Kidney capillary endothelial cell (primary cell): Measurements from ENCODE around the gene MLPH.

Experiments
- DNase-seq: peaks from one replicate; pipeline ENCODE4 v3.0.0-alpha.2; 2018; ENCODE audit warnings: low spot score

Gene MLPH

DNA sequence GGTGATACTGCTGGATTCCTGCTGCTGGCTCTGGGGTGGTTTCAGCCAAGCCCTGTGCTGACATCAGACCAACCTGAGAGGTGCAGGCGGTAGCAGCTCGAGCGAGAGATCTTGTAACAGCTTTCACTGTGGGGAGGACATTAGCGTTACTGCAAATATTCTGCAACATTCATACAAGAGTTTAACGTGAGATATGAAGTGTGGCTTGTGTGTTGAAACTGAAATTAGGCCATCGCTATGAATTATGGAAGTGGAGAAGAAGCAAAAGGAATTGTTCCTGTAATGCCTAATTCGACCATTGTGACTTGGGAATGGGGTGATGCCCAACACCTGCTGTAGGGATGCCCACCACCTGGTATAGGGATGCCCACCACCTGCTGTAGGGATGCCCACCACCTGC is 6.5 kb upstream of the MLPH start:
- DNase-seq = no peak

DNA sequence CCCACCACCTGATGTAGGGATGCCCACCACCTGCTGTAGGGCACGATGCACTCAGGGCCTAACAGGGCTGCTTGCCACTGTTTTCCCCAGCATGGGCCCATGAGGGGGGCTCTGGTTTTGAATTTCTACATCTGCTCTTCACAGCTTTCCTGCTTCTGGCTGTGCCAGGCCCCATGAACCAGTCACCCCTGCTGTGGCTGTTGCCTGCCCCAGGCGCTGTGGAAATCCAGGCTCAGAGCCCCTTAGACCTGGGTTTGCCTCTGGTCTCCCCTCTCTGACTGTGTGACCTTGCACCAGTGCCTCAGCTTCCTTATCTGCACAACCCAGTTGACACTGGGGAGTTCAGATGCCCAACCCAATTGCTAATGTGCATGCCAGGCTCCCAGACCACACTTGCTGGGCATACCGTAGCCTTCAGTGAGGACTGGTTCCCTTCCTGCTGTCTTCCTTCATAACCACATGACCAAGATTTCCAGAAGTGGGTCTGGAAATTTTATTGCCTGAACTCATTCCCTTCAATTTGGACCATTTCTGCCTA is 6.0 kb upstream of the MLPH start:
- DNase-seq = no peak

DNA sequence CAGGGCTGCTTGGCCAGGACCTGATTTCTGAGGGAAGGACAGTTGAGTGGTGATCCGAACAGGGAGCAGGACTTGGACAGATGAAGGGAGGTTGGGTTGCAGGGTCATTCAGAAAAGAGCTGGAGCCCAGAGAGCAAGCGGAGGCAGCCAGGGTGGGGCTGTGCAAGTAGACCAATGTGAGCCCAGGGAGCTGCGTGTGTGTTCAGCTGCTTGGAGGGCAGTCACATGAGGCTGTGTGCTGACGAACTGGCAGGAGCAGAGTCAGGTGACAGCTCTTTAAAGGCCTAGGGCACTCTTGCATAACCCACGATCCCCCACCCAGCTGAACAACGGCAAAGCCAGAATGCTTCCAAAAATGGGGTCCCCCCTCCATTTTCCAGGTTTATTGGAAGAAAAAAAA is 4.6 kb upstream of the MLPH start:
- DNase-seq = no peak

DNA sequence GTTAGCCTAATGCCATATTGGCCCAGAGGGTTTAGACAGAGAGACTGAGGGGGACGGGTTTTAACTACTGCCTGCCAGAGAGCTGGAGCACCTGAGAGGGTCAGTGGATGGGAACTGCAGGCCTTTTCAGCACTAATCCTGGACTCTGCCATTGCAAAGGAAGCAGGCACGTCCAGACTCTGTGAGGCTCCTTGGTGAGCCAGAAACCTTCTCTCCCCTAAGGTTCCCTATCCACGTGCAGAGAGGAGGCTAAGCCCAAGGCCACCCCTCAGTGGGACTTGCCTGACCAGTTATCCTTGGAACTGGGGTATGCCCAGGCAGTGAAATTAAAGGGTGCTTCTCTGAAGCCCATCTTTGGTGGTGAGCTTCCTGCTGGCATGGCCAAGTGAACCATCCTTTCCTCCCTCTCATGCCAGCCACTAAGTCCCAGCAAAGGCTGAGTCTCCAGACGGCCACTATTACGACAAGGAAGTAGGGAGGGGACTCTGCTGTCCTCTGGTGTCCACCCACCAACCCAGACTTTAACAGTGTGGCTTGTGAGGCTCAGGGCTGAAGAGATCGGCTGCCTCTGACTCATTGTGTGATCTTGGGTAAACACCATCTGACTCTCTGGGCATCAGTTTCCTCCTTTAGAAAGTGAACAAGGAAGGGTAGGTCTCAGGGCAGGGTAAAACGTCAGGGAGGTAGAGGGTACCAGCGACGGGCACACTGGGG is 3.9 kb upstream of the MLPH start:
- no peak for DNase-seq

DNA sequence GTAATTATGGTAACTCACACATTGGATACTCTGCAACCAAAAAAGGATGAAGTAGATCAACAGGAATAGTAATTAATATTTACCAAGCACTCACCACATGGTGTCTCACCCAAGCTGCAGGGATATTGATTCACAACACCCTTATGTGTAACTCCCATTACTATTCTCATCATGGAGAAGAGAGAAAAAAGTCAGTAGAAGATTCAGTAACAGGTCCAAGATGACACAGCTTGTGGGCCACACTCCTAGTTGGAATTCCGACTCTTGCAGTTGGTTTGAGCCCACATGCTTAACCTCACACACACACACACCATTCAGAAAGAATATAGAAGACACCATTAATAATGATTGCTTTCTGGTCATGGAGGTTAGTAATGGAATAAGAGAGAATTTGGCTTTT is 1.7 kb upstream of the MLPH start:
- no peak for DNase-seq

DNA sequence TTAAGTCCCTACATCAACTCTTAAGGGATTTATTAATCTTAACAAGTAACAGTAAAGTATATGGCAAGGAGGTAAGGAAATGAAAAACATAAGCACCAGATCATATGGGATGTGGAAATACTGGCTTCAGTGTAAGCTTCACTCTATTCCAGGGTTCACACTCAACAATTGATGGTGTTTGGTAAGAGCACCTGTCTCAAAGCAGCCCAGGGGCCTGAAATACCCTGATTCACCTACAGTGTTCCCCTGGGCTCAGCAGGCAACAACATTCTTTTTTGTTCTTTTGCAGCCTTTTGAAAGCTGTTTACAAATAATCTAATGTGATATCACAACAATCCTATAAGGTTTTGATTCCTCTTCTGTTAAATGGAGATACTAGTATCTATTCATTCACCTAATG is 1.2 kb upstream of the MLPH start:
- DNase-seq = no peak

DNA sequence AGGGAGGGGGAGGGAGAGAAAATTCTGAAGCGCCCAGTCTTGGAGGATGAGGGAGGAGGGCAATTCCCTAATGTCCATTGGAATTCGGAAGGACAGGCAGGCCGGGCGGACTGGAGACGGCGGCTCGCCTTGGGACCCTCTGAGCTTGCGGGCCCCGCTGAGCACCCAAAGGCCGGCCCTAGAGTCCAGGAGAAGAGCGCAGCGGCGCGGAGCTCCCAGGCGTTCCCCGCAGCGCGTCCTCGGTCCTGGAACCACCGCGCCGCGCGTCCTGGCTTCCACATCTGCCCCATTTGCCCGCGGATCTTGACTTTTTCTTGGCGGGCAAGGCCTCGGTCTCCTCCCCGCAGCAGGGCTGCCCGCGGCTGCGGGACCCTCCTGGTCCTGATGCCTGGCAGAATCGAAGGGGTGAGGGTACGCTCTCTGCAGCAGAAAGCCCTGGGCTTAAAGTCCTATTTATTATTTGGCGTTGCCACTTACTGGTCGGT is 675 bp upstream of the MLPH start:
- no peak for DNase-seq

DNA sequence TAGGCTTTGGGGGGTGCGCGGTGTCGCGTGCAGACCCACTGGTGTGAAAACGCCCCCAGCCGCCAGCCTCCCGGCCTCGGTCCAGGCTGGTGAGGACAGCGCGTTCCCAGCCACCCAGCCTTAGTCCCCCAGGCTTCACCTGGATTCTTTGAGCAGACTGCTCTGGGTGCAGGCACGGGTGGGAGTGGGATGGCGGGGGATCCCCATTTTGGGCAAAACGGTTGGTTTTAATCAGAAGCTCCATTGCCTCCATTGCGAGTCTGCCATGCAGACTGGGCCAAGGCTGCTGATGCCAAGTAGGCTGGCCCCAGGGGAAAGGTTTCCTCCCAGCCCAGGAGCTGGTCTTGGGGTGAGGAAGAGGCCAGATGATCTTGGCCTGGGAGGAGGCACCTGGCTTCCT is 445 bp downstream of the MLPH start:
- no peak for DNase-seq

DNA sequence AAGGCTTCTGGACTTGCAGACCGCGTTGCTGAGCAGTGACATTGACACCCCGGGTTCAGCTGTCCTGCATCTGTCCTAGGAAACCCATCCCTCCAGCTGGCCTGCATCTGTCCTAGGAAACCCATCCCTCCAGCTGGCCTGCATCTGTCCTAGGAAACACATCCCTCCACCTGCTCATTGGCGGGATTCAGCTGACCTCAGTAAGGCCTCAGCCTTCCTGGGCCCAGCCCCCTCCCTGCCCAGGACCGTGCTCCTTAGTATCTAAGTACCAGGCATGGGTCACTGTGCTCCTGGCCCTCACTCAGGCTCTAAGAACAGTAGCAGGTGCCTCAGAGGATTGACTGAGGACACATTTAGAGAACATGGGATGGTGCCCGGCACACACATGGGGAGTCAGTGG is 1.2 kb downstream of the MLPH start:
- no peak for DNase-seq

DNA sequence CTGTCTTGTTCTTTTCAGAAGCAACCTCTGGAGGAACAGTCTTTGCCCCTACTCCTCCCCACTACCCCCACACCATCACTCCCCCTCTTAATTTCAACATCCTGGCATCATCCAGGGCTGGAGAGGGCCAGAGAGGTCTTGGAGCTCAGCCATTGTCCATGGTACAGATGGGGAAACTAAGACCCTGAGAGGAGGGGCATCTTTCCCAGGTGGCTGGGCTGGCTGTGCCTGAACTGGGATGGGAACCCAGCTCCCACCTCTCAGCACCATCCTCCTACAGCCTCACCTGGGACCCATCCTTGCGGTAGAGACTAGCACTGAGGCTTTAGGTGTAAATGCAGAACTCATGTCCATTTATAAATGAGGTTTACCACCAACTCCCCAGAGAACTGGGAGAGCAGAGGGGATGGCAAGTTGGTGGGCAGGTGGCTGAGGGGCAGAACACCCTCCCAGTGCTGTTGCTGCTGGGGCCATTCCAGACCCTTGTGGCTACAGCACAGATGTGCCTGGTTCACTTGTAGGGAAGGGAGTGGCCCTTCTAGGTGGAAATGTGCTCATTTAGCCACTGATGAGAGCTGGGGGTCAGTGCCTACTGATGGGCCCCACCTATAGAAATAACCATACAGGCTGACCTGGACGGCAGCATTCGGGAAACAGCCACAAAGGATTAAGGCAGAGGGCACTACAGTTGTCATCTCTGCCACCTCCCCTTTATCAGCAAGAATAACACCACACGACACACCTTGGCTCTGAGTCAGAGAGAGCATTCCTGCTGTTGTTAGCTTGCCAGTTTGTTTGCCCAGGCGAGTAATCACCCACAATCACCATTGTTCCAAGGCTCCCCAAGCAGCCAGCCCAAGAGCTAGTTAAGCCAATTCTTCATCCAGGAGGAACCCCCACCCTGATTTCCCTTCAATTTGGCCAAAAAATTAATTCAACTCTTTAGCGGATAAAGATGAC is 2.1 kb downstream of the MLPH start:
- no peak for DNase-seq

DNA sequence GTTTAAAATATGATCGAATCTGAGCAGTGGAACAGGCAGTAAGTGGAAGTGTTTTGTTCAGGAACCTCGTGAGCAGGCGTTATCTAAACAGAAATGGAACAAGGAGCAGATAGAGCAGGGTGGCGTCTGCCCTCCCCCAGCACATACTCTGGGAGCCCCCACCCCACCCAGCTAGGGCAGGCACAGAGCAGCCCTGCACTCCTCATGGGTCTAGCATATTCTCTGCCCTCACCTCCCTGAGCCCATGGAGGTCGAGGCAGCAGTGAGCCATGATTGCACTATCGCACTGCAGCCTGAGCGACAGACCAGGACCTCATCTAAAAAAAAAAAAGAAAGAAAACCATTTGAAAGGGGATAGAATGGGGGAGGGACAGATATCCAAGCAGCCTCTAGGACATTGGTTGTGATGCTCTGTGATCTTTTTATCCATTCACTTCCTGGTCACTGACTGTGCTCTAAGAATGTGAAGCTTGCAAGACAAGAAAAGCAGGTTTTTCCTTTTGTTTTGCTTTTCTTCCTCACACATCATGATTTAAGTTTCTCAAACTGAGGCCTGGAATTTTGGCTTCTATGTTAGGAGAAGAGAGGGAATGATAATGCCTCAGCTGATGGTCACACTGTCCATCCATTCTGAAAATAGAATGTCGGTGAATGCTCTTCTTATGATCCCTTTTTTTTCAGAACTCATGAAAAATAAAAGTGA is 3.1 kb downstream of the MLPH start:
- DNase-seq = no peak

DNA sequence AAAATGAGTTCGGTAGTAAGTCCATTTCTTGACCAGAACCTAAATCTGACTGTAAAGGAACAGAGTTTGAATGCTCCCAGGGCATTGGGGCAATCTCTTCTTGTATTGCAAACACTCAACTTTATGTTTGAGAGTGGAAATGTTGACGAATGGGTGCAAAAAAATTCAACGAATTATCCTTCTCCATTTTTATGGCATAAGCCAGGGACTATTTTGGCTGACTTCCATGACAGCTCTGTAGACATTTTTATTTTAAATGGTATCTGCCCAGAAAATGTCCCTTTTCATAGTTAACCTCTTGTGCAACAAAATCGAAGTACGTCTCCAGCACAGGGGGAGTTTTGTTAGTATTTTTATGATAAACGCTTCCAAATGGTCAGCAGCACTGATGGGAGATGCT is 3.7 kb downstream of the MLPH start:
- DNase-seq = no peak

DNA sequence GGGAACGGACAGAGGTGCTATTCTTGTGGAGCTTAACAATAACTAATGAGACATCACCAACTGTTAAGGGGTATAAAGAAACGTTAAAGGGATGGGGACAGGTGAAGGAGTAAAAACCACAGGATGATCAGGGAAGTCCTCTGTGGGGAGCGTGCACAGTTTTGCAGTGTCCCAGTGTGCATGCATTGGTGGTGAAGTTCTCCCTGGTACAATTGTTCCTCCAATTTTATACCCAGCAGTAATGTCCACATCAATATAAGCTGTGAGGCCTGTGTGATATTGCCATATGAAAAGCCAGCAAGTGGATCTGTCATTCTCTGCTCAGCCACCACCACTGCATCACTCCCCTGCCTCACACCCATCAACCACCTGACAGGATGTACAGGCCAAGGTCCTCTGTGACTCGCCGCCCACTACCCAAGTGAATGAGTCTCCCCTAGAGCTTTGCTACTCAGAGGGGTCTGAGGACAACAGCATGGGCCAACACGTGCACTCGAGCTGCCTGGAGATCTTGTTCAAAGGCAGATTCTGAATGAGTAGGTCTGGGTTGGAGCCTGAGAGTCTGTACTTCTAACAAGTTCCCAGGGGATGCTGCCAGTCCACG is 4.6 kb downstream of the MLPH start:
- DNase-seq = no peak

DNA sequence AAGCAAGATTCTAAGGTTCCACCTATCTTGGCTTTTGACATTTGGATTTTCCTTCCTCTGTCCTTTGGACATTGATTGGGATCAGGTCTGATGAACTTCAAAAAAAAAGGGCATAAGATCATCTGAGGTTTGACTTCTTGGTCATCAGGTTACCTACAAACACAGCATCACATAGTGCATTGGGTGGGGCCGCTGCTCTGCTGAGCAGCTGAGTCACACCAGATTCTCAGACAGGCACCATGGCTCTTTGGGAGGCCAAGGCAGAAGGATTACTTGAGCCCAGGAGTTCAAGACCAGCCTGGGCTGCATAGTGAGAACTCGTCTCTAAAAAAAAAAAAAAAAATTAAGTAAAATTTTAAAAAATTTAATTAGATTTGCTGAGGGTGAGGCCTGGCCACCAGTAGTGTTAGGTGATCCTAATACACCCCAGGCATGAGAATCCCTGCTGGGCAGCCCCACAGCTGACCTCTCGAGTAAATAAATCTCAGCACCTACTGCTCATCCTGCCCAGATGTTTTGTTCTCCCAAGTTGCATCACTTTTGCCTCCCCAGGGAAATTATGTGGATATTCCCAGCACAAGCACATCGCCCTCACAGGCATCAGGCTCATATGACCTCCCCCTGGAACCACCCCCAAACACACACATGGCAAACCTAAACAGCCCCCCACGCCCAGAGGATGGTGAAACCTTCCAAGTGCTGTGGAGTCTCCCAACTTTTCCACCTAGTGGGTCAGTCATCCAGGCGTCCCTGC is 5.3 kb downstream of the MLPH start:
- no peak for DNase-seq

DNA sequence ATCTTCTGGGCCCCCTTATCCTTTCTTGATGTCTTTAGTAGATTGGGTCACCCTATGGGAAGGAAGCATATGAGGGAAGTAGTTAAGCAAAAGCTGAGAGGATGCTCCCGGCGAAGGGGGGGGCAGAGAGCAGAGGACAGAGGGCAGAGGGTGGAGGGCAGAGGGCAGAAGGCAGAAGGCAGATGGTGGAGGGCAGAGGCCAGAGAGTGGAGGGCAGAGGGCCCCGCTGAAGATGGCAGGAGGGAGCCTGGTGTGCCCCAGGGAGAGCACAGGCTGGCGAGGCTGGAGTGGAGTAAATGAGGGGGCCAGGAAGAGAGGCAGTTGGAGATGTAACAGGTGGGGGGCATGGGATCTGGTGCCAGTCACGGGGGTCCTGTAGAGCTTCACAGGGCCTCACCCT is 7.0 kb downstream of the MLPH start:
- no peak for DNase-seq

DNA sequence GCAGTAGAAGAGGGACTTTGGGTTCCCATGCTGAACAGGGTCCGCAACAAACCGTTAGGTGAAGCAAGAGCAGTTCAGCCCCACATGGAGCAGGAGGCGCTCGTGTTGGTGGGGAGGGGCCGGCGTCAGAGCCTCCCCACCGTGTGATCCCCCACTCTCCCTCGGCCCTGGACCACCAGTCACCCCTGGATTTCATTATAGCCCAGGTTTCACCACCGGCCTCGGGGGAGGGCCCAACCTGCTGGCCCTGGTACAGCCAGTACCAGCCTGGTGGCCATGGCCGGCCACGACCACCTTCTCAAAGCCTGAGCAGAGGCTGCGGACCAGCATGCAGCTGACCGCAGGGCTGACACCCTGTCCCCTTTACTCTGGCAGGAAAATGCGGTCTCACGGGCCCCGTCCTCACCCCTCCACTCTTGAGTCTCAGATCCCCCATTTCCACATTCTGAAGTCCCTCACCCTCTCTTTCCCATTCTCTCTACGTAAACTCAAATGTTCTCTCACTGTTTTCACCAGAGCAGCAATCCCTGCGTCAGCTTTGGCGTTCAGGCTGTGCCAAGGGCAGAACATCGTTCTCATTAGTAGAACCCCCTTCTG is 8.6 kb downstream of the MLPH start:
- DNase-seq = no peak

DNA sequence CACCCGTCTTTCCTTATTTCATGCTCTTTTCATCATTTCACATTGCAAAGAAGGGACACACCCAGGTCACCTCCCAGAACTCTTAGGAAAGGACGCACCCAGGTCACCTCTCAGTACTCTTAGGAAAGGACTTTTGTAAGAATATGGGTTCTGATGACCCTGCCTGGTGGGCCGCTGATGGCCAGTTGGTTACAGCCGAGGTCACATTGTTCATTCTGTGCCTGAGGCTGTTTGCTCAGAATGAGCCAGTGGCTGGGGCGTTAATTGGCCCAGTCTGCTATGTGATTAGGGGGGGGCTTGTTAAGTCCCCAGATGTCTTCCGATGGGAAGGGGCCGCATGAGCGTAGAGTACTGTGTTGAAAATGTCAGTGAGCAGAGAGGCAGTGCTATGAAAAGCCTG is 9.4 kb downstream of the MLPH start:
- no peak for DNase-seq

DNA sequence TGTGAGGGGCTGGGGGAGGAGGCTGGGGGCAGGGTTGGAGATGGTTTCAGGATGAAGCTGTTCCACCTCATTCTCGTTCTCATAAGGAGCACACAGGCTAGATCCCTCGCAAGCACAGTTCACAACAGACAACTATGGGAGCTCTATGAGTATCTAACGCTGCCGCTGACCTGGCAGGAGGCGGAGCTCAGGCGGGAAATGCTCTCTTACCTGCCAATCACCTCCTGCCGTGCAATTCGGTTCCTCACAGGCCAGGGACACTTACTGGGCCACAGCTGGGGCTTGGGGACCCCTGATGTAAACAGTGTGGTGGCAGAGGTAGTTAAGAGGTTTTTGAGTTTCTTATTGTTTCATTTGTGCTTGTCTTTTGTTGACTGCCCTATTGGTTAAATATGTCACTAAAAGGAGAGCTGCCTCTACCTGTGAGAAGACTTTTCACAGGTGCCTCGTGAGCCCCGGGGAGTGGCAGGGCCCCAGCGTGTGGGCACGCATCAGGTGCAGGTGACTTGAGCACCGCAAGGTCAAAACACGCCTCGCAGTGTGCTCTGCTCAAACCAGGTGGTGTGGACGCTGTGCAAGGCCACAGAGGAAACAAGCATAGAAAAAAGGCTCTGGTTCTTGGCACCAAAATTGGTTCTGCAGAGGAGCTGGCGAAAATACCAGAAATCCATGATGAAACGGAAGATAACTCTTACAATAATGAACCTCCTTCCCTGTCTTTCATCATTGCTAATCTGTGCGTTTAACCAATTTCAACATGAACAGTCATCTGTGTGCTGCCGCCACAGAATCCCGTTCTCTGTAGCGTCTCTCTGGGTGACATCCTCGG is 10.2 kb downstream of the MLPH start:
- DNase-seq = no peak

DNA sequence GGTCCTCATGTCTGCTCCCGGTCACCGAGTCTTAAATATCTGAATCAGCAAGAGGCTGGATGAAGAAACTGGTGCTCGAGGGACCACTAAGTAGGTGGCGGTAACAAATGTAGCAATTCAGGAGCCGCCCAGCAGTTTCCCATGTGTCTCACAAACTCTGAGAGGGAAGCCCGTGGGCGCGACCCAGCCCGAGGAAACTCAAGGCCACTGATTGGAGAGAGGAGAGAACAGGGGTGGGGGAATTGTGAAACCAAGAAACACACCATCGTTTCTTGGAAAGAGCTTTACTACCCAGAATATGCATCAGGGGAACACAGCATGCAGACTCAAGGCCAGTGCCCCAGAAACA is 10.8 kb downstream of the MLPH start:
- no peak for DNase-seq

DNA sequence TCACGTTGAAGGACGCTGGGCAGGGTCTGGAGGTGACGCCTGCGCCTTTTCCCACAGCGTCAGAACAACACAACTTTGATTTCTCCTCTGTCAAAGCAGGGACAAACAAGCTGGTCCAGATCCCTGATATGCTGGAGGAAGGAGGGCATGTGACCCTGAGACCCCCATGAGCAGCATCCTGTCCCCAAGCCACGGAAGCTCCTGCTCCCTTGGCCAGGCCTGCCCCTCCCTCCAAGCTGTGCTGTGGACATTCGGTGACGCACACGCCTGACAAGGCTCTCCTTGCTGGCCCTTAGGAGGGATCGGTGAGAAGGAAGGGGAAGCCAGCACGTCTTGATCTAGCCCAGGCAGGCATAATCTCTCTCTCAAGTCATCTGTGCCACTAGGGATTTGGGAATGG is 11.3 kb downstream of the MLPH start:
- DNase-seq = no peak
